HL-60/S4 (cell line): Measurements from ENCODE around the gene SZT2.

Experiments used
- in situ Hi-C: fragments of 300-500 bp; cut with MboI; formaldehyde crosslinking; loops from 2 replicates; pipeline ENCODE4 v1.14.3; 2022; ENCODE audit warnings: low sequenced_read_pairs

Gene SZT2

DNA sequence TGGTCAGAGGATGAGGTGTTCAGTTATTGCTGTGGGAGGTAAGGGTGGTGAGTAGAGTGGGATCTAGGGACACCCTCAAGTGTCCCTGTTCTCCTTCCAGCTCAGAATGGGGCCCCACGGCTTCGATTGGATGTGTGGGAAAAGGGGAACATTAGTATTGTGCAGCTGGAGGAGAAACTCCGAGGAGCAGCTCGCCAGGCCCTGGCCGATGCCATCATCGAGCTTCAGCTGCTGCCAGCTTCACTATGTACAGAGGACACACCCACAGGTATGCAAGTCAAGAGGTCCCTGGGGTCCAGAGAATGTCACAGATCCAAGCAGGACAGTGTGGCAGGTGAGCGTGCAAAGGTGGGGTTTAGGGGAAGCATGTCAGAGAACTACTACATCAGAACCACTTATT, 50.1 kb downstream of the SZT2 start:
- in situ Hi-C loops = no loop called here

DNA sequence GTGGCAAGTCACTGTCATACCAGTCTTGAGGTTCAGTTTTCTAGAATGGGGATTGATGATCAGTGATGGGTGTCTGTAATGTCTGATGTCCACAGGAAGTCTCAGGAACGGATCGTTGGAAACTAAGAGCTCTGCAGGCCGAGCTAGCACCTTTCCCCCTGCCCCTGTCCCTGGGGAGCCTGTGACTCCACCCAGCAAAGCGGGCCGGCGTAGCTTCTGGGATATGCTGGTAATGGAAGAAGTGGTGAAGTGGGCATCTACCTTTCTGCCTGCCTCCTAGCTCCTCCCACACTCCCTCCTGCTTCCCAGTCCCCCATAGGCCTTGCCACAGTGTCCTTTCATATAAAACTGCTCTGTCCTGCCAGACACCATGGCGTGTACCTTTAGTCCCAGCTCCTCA, 50.7 kb downstream of the SZT2 start:
- in situ Hi-C loops = no loop called here

DNA sequence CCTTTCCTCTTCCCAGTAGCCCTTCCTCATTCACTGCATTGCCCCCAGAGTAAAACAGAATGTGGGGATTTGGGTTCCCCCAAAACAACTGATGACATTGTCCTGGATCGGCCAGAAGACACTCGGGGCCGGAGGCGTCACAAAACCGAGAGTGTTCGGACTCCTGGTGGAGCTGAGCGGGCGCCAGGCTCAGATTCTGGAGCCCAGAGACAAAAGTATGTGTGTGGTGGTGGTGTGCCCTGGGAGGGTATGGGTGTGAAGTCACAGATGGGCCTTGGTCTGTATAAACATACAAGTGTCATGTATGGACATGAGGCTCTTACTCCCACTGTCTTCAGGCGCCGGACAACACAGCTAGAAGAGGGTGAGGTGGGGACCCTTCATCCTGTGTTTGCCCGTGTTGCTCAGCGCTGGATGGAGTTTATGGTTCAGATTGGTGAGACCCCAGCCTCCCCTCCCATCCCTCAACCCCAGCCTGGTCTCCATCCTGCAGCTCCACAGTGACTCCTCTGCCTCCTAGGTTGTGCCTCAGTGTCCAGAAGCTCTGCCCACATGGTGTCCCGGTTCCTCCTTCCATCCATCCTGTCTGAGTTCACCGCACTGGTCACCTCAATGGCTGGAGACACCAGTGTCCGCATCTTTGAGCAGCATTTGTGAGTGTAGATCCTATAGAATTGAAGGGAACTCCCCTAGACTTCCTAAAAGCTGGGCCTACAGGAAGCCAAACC, 51.6 kb downstream of the SZT2 start:
- in situ Hi-C loops = no loop called here

DNA sequence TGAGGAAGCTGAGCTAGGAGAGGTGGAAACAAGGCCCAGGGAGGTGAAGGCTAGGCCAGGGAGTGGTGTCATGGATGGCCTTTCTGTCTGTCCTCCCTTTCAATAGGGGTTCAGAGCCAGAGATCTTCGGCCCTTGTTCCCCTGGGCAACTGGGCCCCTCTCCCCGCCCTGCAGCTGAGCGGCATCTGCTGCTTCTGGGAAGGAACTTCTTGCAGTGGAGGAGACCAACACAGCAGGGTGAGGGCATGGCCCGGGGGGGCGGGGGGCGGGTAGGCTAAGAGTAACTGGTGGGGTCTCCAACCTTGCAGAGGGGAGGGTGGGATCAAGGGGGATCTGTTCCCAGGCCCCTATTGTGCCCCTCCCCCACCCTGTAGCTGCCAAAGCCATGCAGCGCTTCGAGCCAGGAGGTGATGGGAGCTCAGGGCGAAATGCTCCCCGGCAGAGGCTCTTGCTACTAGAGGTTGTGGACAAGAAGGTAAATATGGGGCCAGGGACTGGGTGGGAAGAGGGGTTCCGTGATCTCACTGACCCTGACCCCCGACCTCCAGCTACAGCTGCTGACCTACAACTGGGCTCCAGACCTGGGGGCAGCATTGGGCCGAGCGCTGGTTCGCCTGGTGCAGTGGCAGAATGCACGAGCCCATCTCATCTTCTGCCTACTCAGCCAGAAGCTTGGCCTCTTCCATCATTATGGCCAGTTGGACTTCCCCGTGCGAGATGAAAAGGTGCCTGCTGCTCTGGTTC, 52.4 kb downstream of the SZT2 start:
- in situ Hi-C loops = no loop called here

DNA sequence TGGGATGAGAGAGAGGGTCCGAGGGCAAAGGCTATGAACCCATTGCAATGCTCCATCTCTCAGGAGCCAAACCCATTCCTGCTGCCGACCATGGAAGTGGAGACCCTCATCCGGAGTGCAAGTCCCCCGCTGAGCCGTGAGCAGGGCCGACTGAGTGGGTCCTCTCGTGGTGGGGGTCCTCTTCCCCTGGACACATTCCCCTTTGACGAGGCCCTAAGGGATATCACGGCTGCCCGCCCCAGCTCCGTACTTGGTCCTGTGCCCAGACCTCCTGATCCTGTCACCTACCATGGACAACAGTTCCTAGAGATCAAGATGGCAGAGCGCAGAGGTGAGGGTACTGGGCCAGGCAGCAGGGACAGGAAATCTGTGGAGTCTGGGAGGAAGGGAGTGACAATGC, 53.1 kb downstream of the SZT2 start:
- in situ Hi-C loops = no loop called here

DNA sequence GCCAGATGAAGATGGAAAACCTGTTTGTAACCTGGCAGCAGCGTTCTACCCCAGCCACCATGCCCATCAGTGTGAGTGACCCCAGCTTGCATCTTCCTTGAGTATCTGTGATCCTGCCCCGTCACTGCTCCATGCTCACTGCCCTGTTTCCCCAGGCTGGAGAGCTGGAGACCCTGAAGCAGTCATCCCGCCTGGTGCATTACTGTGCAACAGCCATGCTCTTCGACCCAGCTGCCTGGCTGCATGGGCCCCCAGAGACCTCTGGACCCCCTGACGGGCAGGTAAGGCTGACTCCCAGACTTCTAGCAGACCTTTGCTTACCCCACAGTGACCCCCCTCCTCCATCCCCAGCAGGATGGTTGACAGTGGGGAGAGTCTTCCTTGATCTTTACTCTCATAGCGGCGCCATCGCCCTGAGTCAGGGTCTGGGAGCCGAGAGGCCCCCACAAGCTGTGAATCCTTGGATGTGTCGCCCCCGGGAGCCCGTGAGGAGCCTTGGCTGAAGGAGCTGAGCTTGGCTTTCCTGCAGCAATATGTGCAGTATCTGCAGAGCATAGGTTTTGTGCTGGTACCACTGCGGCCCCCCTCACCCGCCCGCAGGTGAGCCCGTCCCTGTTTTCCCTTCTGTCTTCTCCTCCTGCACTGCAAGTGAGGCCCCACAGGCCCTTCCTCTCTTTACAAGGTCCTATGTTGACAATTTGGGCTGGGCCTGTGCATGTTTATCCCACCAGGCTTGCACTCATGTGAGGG, 53.7 kb downstream of the SZT2 start:
- in situ Hi-C loops = no loop called here

DNA sequence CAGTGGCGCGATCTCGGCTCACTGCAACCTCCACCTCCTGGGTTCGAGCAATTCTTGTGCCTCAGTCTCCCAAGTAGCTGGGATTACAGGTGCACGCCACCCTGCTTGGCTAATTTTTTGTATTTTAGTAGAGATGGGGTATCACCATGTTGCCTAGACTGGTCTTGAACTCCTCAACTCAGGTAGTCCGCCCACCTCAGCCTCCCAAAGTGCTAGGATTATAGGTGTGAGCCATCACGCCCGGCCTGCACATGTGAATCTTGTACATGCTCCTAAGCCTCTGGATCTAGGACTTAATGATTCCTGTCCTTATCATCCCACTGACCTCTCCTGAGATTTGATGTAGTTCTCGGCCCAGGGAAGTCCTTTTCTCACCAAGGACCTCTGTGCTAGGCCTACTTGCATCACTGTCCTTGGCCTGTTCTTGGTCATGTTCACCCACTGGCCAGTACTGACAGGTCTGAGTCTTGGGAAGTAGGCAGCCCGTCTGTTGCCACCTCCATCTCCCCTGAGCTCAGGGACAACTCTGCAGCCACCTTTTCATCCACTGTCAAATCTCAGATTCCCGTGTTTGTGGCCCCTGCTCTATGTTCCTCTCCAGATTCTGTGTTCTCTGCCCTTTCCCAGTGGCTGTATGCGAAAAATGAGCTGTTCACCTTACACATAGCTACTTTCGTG, 54.6 kb downstream of the SZT2 start:
- in situ Hi-C loops = no loop called here

DNA sequence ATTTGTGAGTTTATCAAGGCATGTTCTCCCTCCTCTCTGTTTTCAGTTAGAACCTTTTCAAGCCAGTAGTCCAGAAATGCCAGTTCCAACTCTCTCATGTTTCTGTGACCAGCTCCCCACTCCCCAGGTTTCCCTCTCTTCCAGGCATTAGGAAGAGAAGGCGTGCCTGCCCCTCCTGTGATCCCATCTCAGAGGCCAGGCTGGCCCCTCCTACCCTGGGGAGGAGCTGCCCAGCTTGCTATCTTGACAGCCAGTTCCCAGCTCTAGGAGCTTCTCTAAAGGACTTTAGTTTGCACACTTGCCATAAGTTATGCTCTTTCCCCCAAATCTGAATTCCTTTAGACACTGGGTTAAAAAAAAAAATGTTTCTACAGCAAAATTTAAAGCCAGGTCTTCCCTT, 55.1 kb downstream of the SZT2 start:
- in situ Hi-C loops = no loop called here

DNA sequence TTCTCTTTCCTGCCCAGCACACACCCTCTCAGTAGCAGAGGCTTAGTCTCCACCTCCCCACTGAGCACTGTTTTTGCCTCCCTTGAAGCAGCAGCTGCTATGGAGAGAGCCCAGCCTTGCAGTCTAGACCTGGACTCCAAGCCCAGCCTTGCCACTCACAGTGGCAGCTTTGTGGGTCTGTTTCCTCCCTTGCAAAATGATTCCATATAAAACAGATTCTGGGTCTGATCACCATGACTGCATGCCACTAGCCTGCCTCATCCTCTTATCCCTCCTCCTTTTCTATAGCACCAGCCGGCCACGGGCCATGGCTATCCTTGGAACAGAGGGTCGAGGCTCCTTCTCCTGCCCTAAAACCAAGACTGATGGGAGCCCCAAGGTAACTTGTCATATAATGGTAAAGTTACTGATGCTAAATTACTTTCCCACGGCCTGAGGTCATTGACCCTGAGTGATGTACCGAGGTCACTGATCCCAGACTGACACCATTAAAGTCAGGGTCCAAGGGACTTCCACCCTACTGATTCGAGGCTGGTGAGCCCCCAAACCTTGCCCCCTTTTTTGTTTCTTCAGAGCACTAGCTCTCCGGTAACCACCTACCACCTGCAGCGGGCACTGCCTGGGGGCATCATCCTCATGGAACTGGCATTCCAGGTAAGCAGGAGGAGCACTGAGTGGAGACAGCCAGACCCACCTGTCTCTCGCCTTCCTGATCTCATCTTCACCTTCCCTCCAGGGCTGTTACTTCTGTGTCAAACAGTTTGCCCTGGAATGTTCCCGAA, 56.1 kb downstream of the SZT2 start:
- in situ Hi-C loops = no loop called here

DNA sequence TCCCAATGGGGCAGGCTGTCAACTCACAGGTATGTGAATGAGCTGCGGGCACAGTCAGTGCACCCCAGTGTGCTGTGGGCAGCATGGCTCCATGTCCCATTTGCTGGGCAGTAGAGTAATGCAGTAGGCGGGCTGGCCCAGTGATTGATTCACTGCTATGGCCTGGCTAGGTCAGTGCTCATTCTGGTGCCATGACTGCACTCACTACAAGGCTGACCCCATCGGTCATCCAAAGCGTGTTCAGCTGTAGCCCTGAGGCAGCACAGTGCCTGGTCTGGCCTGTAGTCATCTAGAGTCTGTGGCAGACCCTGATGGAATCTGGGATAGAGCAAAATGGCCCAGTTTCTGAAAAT, 56.7 kb downstream of the SZT2 start:
- in situ Hi-C loops = no loop called here

DNA sequence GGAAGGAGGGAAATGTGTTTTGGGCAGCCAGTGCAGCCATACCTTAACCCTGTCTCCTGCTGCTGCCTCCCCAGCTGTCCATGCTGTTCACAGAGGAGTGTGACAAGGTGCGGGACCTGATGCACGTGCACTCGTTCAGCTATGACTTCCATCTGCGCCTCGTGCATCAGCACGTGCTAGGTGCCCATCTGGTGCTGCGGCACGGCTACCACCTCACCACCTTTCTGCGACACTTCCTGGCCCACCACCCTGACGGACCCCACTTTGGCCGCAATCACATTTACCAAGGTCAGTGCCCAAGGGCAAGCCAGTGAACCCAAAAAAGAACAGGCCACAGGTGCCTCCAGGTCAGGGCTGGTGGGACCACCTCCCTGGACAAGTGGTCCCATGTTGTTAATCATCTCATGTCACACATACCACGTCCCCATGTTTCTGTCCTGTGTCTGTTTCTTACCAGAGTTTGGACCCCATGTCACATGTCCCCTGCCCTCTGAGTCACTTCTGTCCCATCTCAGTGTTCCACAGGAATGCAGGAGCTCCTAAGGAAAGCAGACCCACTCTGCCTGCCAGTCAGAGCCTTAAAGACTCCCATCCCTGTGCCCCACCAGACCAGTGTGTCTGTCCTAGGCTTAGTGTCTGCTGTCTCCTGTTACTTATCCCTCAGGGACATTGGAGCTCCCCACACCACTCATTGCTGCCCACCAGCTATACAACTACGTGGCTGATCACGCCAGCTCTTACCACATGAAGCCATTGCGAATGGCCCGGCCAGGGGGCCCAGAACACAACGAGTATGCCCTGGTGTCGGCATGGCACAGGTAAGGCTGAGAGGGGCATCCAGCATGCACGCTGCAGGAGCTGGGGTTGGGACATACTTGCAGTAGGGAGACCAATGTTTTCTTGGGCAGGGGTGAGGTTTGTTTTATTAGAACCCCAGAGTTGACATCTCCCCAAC, 57.5 kb downstream of the SZT2 start:
- in situ Hi-C loops = no loop called here

DNA sequence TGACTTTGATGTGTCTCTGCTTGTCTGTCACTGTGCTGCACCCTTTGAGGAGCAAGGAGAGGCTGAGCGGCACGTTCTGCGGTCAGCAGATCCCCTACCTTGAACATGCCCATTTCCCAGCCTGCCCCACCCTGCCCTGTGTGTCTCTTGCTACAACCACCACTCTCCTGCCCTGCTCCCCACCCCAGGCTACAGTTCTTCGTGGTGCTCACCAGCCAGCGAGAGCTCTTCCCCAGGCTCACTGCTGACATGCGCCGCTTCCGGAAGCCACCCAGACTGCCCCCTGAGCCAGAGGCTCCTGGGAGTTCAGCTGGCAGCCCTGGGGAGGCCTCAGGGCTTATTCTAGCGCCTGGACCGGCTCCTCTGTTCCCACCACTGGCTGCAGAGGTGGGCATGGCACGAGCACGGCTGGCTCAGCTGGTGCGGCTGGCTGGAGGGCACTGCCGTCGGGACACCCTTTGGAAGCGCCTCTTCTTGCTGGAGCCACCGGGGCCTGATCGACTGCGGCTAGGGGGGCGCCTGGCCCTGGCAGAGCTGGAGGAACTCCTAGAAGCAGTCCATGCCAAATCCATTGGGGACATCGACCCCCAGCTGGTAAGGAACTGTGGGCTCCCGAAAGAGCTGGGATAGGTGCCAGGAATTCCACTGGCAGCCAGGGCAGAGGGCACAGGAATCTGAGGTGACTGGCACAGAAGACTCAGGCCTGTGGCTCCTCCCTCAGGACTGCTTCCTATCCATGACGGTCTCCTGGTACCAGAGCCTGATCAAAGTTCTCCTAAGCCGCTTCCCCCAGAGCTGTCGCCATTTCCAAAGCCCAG, 58.4 kb downstream of the SZT2 start:
- in situ Hi-C loops = no loop called here

DNA sequence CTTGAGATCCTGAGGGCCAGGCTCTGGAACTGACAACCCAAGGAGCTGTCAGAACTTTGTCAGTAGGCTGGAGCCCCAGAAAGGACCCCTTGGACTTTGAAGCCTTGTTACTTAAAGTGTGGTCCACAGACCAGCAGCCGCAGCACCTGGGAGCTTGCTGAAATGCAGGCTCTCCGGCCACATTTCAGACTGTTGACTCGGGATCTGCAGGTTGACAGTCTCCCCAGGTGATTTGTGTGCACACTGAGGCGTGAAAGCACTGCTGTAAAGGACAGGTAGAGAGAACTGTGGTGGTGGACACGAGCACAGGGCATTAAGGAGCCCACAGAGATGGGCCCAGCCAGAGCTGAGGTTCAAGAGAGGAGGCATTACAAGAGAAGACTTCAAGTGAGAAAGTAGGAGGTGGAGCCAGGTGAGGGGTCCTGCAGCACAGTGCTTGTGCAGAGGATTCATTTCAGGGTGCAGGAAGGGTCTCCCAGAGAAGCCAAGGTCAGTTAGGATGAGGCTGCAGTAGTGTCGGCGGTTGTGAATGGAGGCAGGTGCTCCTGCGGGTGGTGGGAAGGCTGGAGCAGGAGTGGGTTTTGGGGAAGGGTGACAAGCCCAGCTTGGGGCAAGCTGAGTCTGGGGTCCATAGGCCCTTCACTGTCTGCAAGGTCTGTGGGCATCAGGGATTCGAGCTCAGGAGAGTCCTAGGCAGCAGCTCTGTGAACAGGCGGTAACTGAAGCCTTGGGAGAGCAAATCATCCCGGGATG, 59.4 kb downstream of the SZT2 start:
- in situ Hi-C loops = no loop called here

DNA sequence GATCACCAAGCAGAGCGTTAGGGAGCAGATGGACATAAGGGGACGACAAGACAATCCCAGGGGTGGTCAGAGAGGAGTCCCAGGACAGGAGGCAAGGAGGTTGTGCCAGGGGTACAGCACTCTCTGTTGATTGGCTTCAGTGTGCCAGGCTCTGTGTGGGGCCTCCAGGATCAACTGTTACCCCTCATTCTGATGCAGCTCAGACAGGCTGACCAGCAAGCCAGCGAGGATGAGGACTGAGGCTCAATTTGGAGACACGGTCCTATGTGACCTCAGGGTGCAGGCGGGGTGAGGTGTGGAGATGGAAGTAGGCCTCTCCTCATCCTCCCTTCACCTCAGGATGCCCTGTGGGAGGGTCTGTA, 60.0 kb downstream of the SZT2 start:
- in situ Hi-C loops = no loop called here

DNA sequence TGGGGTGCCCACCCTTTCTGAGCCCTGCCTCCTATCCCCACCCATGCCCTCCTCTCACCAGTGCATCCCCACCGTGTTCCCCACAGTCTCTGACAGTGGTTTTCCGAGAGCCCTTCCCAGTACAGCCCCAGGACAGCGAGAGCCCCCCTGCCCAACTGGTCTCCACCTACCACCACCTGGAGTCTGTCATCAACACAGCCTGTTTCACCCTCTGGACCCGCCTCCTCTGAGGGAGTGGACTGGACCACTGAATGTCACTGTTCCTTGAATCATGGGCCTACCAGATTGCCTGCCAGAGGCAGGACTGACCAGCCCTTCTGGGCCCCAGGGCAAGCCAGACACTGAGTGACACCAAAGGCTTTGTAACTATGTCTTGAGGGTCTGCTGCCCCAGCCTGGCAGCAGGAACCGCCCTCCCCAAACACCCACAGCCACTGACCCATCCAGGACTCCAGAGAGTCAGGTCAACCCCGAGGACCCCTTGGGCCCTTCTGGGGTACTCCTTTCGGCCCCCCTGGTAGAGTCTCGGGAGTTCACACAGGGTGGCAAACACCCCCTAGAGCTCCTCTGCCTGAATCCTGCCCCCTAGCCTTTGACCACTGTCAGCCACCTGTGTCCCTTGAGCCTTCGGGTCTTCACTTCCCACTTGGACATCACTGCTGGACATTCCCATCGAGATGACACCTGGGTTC, 60.7 kb downstream of the SZT2 start:
- in situ Hi-C loops = no loop called here

DNA sequence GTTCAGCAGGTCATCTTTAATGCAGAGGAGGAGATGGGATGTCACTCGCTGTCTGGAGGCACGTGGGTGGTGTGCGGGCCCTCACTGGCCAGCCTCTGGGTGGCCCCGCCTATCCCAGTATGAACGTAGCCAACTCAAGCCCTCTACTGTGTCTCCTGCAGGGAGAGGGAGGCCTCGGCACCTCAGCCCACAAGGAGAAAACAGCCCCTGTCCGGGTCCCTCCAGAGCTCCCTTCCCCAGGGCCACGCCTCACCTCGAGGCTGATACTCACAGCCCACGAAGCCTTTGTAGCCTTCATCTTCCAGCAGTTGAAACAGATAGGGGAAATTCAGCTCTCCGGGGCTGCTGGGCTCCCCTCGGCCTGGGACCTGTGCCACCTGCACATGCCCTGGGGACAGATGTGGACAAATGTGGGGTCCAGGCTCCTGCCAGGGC, 61.5 kb downstream of the SZT2 start:
- in situ Hi-C loops = no loop called here

DNA sequence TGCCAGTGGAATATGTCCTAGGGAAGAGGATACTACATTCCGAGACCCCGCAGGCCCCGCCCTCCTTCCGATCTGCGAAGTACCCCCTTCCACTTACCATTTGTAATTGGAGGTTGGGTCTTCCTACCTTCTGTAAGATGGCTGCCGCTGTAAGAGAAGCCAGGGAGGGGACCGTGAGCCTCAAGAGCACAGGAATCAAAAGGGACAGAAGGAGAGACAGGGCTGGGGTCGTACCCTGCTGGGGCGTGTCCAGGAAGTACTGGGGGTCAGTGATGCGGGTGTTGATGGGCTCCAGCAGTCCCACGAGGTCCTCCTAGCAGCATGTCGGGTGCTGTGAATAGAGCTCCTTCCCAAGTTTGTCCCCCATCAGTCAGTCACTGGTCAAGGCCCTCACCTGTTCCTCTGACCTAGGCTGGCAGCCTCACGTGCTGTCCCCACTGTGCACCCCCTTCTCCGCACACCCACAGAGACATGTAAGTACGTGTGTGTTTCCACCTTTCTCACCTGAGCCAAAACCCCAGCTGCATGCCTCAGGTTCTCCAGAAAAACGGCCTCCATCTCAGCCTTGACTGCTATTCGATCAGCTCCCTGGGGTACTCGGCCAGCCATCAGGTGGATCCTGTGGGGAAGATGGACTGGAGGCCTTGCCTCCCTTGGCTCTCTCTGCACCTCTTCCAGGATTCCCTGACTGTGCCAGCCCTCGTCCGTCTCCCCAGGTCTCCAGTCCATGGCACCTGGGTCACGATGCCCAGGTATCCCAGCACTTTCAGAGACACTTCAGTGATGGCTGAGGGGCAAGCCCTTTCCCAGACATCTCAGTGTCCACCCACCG, 62.2 kb downstream of the SZT2 start:
- in situ Hi-C loops = no loop called here
